Stimulated activated CD8-positive, alpha-beta memory T cell treated with anti-CD3 and anti-CD28 coated beads, Interleukin-4, amount 100 ng/mL, for 48 hours (primary cell): Measurements from ENCODE around the gene C19orf85.
"Not testable (repeated sequence)": the region's sequence is repeated elsewhere in the genome, so short reads cannot be mapped to it uniquely, and the experiment has no call there.

Experiments used
- DNase-seq: peaks from one replicate; pipeline ENCODE4 v3.0.0-alpha.2; 2020

The C19orf85 gene

DNA sequence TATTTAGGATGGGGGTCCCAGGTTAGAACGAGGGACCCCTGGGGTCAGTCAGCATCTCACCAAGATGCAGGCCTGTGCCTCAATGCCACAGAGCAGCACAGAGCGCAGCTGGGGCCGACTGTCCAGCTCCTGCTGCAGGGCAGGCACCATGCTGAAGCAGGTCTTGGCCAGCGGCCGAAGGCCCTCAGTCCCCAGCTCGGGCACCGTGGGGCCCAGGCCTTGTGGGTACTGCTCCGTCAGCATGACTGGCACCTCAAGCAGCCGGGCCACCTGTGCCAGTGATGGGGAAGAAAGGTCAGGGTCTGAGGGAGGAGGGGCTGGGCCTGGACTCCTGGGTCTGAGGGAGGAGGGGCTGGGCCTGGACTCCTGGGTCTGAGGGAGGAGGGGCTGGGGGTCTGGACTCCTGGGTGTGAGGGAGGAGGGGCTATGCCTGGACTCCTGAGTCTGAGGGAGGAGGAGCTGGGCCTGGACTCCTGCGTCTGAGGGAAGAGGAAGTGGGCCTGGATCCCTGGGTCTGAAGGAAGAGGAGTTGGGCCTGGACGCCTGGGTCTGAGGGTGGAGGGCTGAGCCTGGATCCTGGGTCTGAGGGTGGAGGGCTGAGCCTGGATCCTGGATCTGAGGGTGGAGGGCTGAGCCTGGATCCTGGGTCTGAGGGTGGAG lies 8.8 kb downstream of the C19orf85 start:
- no peak for DNase-seq

DNA sequence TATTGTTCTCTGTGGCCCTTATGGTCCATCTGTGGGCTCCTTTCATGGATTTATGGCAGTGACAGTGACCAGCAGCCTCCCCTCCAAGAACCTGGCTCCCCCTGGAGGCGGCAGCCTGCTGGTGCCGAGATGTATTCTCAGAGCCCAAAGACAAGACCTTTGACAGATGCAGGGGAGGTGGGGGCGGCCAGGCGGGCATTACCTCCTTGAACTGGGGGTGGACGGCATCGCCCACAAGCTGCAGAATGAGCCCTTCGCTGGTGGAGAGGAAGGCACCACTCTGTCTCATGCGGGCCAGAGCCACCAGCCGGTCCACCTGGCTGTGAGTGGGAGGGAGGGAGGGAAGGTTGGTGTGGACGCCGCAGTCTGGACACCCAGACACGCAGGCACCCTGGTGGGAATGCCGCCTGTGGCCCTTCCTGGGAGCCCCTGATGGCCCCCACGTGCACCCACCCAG lies 9.7 kb downstream of the C19orf85 start:
- DNase-seq: peak; percentile 71

DNA sequence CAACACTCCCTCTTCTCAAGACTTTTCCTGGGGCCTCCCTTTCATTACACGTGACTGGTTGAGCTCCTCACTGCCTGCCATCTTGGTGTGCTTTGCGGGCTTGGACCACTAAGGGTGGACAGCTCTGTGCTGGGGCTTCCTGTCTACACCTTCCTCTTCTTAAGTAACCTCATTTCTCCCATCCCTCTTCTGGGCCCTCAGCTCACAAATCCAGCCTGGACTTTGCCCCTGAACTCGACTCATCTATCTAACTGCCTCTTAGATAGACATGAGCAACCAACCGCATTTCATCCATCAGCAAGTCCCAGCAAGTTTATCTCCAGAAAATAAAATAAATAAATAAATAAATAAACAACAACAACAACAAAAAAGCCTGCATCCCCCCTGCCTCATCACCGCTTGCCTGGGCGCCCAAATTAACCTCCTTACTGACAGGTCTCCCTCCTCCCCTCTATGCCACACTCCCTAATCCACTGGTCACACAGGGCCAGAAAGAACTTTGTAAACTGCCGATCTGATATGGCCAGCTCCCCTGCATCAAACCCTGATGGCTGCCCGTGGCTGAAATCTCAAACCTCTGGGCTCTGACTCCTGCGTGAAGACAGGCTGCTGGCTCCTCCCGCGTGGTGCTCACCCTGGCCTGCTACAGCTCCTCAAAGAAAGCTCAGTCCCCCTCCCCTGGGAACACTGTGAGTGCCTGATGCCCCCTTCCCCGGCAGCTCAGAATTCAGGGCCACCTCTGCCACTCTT lies 10.9 kb downstream of the C19orf85 start:
- DNase-seq: no peak

DNA sequence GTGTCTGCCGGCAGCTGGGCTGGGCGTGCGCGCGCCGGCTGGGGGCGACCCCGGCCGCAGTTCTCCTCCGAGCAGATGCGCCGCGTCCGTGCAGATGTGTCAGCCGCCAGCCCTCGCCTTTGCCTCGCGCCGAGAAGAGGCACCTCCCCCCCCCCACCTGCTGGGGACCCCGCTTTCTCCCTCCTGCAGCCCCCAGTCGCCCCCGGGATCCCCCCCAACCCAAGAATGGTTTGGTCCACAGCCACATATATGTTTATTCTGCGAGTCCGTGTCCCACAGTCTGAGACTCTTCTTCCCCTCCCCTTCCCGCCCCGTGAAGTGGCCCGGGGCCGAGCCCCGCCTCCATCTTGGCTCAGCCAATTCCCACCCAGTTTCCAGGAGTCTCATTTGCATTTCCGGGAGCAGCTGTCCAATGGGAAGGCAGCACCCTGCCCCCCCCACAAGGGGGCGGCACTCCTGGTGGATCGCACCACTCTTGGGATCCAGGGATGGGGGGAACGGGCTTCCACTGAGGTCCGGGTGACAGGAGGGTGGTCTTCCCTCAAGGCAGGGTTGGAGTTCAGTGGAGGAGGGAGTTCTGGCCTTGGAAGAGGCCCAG lies 11.7 kb downstream of the C19orf85 start:
- peak; percentile 65 for DNase-seq

DNA sequence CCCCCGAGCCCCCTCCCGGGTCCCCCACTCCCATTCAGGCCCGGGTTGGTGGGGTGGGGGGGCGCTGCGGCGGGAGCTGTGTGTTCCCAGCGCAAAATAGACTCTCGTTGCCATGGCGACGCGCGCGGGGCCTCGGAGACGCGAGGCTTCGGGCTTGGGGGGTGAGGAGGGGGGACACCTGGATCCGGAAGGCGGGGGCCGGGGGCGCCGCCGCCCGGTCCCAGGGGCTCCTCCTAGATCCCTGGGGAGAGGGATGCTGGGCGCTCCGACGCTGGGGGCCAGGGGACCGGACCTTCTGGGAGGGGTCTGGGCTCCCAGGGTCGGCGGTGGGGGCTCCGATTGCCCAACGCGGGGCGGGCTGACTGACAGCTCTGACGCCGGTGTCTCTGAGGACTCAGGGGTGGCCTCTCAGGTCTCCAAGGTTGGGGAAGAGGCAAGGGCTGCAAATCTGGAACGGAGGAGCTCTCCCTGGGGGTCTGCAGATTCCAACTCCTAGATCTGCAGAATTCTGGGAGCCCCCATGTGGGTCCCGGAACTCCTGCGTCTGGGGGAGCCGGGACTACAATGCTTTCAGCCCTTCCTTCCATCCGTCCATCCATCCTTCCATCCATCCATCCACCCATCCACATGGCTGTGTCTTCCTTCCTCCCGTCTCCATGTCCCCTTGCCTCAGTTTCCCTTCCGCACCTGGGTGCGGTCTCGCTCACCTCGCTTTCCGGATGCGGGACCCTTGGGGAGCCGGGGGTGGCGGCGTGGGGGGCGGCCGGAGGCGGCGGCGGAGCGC lies 12.4 kb downstream of the C19orf85 start:
- DNase-seq: no peak

DNA sequence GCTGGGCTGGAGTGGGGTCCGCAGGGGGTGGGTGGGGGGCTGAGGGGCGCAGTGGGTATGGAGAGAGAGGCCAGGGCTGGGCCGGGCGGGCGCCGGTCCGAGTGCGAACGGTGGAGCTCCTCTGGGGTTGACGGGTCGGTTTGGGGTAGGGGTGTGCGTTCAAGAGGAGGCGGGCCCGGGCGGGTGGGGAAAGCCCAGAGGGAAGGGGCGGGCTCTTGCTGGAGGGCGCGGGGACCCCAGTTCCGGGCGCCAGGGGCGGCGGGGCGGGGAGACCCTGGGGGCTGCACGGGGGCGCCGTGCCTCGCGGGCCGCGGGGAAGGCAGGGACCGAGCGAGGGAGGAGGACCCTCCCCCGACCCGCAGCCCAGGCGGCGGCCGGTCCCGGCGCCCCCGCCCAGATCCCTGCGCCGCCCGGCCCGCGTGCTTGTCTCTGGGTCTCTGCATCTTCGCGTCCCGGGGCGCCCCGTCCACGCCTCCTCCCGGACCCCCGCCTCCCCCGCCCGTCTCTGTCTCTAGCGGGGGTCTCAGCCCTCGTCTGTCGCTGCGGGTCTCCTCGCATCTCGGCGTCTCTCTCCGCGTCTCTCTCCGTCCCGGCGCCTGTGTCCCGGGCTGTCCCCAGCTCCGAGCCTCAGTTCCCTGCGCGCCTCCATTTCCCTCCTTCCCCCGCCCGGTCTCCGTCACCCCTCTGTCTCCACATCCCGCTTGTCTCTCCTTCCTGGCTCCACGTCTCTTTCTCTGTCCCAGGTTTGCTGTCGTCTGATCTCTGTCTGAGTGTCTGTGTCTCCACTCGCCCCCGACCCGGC lies 13.2 kb downstream of the C19orf85 start:
- no peak for DNase-seq

DNA sequence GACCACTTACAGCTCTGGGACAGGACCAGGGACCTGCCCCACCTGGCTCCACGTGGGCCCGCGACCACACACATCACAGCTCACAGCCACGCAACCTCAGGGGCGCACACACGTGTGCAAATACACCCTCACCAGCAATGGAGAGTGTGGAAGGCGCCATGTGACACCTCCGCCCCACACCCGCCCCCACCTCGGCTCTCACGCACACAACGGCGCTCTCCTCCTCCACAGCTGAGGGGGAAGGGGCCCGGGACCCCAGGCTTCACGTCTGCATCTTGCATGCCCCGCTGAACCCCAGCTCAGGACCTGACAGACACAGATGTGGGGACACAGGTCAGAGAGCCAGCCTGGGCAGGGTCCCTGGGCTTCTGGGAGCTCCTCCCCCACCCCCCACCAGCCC lies 15.1 kb downstream of the C19orf85 start:
- no peak for DNase-seq

DNA sequence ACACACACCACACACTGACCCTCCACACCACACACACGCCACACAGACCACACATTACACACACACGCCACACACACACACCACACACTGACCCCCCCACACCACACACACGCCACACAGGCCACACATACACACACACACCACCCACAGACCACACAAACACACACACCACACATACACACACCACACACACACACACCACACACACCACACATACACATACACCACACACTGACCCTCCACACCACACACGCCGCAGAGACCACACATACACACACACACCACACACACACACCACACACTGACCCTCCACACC lies 16.4 kb downstream of the C19orf85 start:
- not testable (repeated sequence) for DNase-seq

DNA sequence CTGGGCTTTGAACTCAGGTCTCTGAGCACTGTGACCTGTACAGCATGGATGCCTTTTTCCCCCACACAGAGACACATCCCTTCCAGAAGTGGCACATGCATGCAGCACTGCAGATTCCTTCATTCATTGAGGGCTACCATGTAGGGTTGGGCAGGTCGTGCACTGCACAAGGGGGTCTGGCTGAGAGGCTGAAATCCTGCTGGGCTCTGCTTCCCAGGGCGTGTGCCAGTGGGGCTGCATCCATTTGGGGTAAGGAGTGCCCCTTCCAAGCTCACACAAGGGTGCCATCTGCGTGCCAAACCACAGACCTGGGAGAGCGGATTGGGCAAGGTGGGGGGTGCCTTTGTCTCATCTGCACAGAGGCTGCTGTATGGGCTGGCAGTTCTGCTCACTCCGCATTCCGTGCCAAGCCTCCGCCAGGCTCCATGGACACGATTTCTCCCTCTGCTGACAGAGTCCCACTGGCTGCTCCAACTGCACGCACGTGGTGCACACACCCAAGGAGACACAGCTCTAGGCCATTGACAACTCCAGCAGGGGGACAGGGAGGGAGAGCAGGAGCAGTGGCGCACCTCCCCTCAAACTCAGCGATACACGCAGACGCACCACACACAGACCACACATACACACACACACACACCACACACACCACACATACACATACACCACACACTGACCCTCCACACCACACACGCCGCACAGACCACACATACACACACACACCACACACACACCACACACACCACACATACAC lies 17.0 kb downstream of the C19orf85 start:
- no peak for DNase-seq

DNA sequence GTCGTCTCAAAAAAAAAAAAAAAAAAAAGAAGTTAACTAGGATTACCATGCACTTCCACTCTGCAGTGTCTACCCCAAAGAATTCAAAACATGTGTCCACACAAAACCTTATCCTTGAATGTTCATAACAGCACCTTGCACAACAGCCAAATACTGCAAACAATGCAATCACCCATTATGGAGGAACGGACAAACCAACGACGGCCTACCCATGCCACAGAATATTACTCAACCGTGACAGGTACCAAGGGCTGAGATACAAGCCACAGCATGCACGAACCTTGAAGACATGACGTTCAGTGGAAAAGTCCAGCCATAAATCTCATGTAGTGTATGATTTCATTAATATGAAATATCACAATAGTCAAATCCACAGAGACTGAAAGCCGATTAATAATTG lies 18.5 kb downstream of the C19orf85 start:
- DNase-seq: no peak

DNA sequence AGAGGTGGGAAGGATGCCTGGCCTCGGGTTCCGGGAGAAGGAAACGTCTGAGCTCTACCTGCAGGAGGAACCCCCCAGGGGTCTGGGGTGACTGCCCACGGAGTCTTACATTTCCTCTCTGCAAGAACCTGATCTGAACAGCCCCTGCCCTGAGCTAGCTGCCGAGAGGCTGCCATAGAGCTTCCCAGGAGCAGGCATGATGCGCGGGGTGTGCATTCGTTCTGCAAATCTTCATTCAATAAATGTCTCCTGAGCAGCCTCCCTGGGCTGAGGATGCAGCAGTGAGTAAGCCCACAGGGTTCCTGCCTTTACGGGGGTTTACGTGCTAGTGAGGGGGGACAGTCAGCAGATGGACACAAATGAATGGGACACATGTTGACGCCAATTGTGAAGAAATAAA lies 19.9 kb downstream of the C19orf85 start:
- DNase-seq: no peak

DNA sequence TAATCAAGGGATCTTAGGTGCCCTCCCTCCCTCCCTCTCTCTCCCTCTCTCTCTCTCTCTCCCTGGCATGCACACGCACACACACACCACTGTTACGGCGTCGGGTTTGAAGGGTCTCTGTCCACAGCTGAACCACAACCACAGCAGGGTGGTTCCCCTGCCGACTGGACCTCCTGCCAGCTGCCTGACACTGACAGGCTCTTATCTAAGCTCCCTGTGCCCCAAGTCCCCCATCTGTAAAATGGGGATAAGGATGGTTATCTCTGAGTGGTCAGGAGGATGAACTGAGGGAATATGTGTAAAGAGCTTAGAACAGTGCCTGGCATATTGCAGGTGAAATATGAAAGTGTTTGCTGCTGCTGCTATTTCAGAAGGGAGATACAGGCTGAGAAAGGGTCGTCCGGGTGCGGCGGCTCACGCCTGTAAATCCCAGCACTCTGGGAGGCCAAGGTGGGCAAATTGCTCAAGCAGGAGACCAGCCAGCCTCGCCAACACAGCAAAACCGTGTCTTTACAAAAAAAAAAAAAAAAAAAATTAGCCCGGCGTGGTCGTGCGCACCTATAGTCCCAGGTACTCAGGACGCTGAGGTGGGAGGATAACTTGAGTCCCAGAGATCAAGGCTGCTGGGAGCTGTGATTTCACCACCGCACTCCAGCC lies 20.6 kb downstream of the C19orf85 start:
- no peak for DNase-seq

DNA sequence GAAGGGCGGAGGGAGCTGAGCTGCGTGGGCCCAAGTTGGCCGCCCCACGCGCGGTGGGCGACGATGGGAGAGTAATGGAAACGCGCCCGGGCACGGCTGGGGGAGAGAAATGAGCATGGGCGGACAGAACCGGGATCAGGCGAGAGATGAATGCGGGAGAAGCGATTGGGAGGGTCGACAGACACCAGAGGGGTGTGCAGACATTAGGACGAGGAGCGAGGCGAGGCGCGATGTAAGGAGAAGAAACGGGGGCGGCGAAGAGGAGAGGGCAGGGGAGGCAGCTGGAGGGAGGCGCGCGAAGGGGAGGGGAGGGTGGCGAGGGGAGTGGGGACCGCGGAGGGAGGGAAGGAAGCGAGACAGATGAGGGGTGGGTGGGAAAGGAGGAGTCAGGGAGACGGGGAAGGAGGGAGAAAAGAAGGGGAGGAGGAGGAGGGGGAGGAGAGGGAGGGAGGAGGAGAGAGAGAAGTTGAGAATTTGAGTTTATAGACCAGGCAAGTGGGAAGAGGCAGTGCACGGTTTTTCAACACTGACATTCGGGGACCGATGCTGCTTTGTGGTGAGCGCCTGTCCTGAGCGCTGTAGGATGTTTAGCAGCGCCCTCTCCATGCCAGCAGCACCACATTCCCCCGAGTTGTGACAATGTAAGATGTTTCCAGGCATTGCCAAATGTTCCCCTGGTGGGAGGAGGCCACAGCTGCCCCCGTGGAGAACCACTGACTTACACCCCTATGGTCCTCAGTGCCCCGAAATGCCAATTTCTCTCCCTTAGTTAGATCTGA lies 21.3 kb downstream of the C19orf85 start, which contains the start of gene SHISA7:
TSS of gene SHISA7 (minus strand) at position 256 of the 779 bp plus-strand sequence. CDS start 437 bp downstream, outside the sequence.
- DNase-seq: no peak

DNA sequence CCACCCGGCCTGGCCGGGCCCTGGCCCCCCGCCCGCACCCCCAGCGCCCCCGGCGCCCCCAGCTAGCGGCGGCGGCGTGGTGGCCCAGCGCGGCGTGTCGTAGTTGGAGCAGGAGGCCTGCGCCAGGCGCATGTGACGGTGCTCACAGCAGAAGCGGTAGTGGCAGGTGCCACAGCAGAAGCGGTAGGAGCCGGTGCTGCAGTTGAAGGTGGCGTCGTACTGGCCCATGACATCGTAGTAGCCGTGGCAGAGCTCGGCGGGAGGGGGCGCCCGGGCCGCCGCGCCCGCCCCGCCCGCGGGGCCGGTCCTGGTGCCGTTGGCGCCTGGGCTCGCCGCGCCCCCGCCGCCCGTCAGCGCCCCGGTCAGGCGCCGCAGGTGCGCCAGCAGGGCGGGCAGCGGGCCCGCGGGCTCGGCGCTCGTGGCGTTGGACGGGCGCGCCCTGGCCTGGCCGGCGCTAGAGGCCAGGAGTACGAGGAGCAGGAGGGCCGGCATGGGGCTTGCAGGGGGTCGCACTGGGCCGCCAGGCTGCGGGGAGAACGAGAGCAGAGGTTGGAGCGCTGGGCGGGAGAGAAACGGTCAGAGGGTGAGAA lies 22.1 kb downstream of the C19orf85 start:
- DNase-seq: no peak

DNA sequence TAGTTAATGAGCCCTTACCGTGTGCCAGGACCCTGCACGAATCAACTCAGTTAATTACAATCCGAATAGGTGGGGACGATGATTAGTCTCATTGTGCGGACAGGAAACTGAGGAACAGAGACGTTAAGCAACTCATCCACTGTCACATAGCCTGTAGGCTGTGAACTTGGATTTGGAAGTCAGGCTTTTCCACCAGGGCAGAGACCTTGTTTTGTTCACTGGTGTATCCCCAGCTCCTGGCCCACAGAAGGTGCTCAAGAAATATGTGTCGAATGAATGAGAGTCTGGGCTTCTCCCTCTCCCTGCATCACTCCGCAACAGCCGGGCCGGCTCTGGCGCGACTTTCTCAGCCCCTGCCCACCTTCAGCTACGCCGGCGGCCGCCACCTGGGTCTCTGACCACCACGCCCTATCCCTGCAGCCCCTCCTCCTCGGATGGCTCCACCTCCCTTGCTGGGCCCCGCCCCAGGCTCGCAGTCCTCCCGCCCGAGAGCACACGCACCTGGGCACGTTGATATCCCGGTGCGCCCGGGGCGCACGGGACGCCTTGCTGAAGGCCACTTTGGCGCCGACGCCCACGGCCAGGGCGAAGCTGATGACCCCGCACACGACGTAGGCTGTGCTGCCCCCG lies 22.7 kb downstream of the C19orf85 start:
- peak; percentile 50 for DNase-seq

DNA sequence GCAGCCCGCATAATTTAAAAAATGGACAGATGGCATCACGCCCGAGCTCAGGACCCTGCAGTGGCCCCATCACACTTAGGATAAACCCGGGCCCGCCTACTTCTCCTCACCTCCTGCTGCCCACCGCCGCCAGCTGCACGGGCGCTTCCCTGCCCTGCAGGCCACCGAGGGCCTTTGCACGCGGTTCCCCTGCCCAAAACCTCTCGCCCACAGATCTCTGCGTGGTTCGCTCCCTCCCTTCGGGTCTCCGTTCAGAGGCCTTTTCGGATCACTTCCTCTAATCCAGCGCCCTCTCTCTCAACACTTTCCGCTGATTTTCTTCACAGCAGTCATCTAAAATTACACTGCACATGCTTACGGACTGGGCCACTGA lies 23.2 kb downstream of the C19orf85 start:
- DNase-seq: no peak

DNA sequence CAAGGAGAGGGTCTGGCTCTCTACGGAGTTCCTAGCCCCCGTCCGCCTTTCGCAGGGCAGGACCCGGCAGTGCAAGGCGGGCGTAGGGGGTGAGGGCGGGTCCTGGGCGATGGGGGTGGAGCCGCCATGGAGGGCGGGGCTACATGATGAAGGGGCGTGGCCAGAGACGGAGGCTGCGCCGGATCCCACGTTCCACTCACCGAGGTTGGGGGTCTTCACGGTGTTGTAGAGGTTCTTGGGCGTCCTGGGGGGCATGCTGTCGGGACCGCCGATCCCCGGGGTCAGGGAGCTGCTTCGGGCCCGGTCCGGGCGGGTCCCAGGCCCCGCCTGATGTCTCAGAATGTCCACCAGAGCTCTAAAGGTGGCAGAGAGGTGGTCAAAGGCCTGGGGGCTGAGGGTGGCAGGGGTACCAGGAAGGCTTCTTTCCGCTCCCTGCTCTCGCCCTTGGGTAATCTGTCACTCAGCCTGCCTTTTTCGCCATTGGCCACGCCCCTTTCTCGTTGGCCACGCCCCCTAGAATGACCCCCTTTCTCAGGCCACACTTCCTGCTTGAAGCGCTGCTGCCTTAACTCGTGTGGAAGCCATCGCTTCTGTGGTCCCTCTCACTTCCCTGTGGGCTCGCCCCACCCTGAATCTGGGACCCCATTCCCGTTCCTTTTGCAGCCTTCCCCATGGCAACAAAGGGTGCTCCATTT lies 24.0 kb downstream of the C19orf85 start:
- DNase-seq: peak; percentile 67

DNA sequence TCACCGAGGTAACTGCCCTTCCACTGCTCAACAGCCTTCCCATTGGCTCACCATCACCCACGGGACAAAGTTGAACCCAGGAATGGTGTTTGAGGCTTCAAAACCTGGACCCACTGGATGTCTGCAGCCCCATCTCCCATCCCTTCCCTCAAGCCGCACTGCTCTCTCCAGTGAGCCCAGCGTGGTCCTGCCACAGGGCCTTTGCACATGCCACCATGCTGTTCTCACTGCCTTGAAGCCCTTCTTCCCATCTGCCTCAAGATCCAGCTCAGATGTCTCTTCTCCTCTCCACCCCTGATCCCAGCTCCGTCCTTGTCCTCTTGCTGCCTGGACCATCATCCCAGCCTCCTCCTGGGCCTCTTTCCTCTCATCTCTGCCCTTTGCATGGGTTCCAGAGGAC lies 25.5 kb downstream of the C19orf85 start:
- DNase-seq: no peak

DNA sequence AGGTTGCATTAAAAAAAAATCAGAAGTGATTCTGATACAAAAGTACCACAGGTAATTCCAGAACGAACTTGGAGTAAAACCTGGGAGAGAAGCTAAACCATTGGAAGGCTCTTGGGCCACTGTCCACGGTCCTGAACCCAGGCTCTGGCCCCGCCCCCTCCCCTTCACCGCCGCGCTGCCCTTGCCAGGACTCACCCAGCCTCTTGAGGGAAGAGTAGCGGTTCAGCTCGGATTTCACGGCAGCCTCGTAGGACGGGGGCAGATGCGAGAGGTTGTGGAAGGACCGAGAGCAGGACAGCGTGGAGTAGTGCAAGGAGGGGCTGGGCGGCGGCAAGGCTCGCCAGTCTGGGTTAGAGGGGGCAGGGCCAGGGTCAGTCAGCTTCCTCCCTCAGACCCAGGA lies 27.1 kb downstream of the C19orf85 start:
- peak; percentile 56 for DNase-seq
